ENCODE results near the gene AHNAK2. TPM values are rescaled to one million over a fixed set of nuclear protein-coding genes. Genes with fewer than 3 reads are reported as not detected.

Gene AHNAK2
- total and polyA plus RNA-seq, 2 donors (not counting 1 experiment from before 2014, with no cell fraction given) = not detected

DNA sequence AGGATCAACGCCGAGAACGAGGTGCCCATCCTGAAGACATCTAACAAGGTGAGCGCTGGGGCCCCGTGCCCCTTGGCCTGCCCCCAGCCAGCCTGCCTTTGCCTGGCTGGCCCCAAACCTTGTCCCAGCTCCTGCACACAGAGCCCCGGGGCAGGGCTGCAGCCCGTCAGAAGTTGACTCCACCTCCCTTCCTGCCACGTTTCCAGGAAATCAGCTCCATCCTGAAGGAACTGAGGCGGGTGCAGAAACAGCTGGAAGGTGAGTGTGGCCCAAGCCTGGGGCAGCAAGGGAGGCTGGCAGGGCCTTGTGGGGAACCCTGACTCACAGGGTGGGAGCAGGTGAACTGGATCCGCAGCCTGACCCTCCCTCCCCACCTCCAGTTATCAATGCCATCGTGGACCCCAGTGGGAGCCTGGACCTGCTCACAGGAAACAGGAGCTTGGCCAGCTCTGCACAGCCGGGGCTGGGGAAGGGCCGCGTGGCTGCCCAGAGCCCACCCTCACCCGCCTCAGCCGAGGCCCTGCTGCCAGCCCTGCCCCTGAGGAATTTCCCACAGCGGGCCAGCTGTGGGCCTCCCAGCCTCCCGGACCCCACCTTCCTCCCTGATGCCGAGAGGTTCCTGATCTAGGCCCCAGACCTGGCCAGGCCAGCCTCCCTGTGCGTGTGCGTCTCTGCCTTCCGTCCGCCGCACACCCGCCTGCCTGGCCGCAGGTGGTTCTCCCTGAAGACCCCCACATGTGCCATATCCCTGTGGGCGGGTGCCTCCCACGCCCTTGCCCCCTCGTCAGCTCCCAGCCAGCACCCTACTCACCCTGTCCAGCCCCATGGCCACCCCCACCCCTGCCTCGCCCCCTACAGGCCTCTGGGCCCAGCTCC is 83.6 kb downstream of the AHNAK2 start:
- Histone ChIP-seq H3K4me1 (ENCODE audit: control insufficient read depth in 2 of 2, insufficient read depth in 2 of 2, low read length in 2 of 2) (peaks cover 0 to 5% of the 10 kb centered on the region in 2 donors), H3K27ac (ENCODE audit: low read length in 2 of 2) (no peak overlapping the region), H3K9ac (ENCODE audit: low read length) (no peak overlapping the region), H2AFZ (ENCODE audit: insufficient read depth, low read depth, low read length, poor library complexity, severe bottlenecking) (no peak overlapping the region), H3K36me3 (replicated peaks in 1 of 2; ENCODE audit: control extremely low read depth in 1 of 2, control insufficient read depth in 1 of 2, extremely low read depth in 1 of 2, insufficient read depth in 2 of 2, low read length in 1 of 2) (no peaks in the 10 kb centered on the region), H4K20me1 (ENCODE audit: control insufficient read depth, insufficient read depth, low read length, poor library complexity, severe bottlenecking) (no peaks in the 10 kb centered on the region), H3K79me2 (ENCODE audit: control insufficient read depth, insufficient read depth, low read length) (no peaks in the 10 kb centered on the region), H3K27me3 (replicated peaks in 1 of 4; ENCODE audit: control extremely low read depth in 1 of 4, control insufficient read depth in 3 of 4, insufficient read depth in 4 of 4, low read length in 3 of 4) (peaks cover 0 to 4% (median 0%) of the 10 kb centered on the region in 4 experiments), H3K9me3 (ENCODE audit: control extremely low read depth in 1 of 3, control insufficient read depth in 2 of 3, insufficient read depth in 1 of 3, low read length in 2 of 3) (no peaks in the 10 kb centered on the region), H3K4me2 (replicated peaks; ENCODE audit: low read depth, low read length, poor library complexity, severe bottlenecking) (no peak overlapping the region), H3K4me3 (ENCODE audit: control extremely low read depth in 1 of 5, extremely low read depth in 1 of 5, insufficient read depth in 1 of 5, low read depth in 2 of 5, low read length in 4 of 5) (no peak overlapping the region)
- Mint-ChIP-seq H3K4me3 (no peak overlapping the region), H3K4me1 (peaks cover 4% of the 10 kb centered on the region), H3K9me3 (ENCODE audit: insufficient read depth) (no peaks in the 10 kb centered on the region), H3K27me3 (peaks cover 5% of the 10 kb centered on the region), H3K27ac (no peak overlapping the region)
- POLR2A ChIA-PET = no interaction called here
- DNase-seq = peak; percentile 13
- CTCF ChIA-PET = interaction anchor here (1.0 to 4.1 kb wide), 6 partner anchors 28 to 150 kb away, joined by 3 to 34 read pairs (median 10); no protein-coding TSS in a partner anchor
- intact Hi-C loops (cut with micrococcal nuclease) = no loop called here
- TF ChIP-seq, protein P1, sequence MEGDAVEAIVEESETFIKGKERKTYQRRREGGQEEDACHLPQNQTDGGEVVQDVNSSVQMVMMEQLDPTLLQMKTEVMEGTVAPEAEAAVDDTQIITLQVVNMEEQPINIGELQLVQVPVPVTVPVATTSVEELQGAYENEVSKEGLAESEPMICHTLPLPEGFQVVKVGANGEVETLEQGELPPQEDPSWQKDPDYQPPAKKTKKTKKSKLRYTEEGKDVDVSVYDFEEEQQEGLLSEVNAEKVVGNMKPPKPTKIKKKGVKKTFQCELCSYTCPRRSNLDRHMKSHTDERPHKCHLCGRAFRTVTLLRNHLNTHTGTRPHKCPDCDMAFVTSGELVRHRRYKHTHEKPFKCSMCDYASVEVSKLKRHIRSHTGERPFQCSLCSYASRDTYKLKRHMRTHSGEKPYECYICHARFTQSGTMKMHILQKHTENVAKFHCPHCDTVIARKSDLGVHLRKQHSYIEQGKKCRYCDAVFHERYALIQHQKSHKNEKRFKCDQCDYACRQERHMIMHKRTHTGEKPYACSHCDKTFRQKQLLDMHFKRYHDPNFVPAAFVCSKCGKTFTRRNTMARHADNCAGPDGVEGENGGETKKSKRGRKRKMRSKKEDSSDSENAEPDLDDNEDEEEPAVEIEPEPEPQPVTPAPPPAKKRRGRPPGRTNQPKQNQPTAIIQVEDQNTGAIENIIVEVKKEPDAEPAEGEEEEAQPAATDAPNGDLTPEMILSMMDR (IDR thresholded peaks at IDR 0.05) = no peak
- no peak for ATAC-seq (ENCODE audit: low read depth)
- whole genome bisulfite sequencing (ENCODE audit: insufficient coverage) = 82% methylated on average over 26 of the region's 30 CpGs

DNA sequence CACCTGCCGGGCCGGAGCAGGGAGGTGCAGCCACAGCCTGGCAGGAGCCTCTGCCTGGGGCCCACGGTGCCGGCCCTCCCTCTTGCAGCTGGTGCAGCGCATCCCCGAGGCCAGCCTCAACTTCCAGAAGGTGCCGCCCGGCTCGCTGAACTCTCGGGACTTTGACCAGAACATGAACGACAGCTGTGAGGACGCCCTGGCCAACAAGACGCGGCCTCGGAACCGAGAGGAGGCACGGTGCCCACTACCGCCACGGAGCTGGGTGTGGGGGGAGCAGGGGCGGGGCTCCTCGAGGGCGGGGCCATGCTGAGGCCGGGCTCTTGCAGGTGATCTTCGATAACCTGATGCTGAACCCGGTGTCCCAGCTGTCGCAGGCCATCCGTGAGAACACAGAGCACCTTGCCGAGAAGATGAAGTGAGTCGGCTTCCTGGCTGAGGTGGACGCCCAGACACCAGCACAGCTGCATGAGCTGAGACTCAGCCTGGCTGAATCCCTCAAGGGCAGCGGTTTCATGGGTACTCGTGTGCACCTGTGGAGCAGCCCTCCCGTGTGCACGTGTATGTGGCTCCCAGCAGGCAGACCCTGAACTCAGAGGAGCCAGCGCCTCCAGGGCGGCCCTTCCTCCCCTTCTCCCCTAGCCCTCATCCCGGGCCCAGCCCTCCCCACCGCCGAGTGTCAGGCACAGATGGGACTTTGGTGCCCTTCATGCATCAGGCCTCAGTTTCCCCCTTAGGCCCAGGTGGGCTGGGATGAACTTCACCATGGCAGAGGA is 84.6 kb downstream of the AHNAK2 start:
- peaks cover 0 to 5% of the 10 kb centered on the region in 2 donors for H3K4me1 ChIP-seq (ENCODE audit: control insufficient read depth in 2 of 2, insufficient read depth in 2 of 2, low read length in 2 of 2)
- Mint-ChIP-seq H3K9me3 (ENCODE audit: insufficient read depth) (no peaks in the 10 kb centered on the region), H3K27ac (no peak overlapping the region), H3K27me3 (peaks cover 5% of the 10 kb centered on the region), H3K4me1 (peaks cover 4% of the 10 kb centered on the region), H3K4me3 (no peak overlapping the region)
- no peaks in the 10 kb centered on the region for H3K9me3 ChIP-seq (ENCODE audit: control extremely low read depth in 1 of 3, control insufficient read depth in 2 of 3, insufficient read depth in 1 of 3, low read length in 2 of 3)
- H3K36me3 ChIP-seq (replicated peaks in 1 of 2; ENCODE audit: control extremely low read depth in 1 of 2, control insufficient read depth in 1 of 2, extremely low read depth in 1 of 2, insufficient read depth in 2 of 2, low read length in 1 of 2) = no peaks in the 10 kb centered on the region
- peak; percentile 23 for DNase-seq
- intact Hi-C loops (cut with micrococcal nuclease) = no loop called here
- POLR2A ChIA-PET = no interaction called here
- H3K4me3 ChIP-seq (ENCODE audit: control extremely low read depth in 1 of 5, extremely low read depth in 1 of 5, insufficient read depth in 1 of 5, low read depth in 2 of 5, low read length in 4 of 5) = no peak overlapping the region
- 84% methylated on average over 39 of the region's 39 CpGs for WGBS (ENCODE audit: insufficient coverage)
- ATAC-seq (ENCODE audit: low read depth) = no peak
- no peak overlapping the region for H3K9ac ChIP-seq (ENCODE audit: low read length)
- H3K79me2 ChIP-seq (ENCODE audit: control insufficient read depth, insufficient read depth, low read length) = no peaks in the 10 kb centered on the region
- no peaks in the 10 kb centered on the region for H4K20me1 ChIP-seq (ENCODE audit: control insufficient read depth, insufficient read depth, low read length, poor library complexity, severe bottlenecking)
- CTCF ChIA-PET = interaction anchor here (1.4 to 4.1 kb wide), 3 partner anchors 37 to 151 kb away, joined by 4 to 34 read pairs (median 30); no protein-coding TSS in a partner anchor
- H2AFZ ChIP-seq (ENCODE audit: insufficient read depth, low read depth, low read length, poor library complexity, severe bottlenecking) = no peak overlapping the region
- H3K27ac ChIP-seq (ENCODE audit: low read length in 2 of 2) = no peak overlapping the region
- H3K4me2 ChIP-seq (replicated peaks; ENCODE audit: low read depth, low read length, poor library complexity, severe bottlenecking) = no peak overlapping the region
- TF ChIP-seq, protein P1 (IDR thresholded peaks at IDR 0.05) = no peak
- no peak for TF ChIP-seq EZH2 (IDR thresholded peaks at IDR 0.05; ENCODE audit: borderline replicate concordance, insufficient read depth, low read depth, low read length, poor library complexity, severe bottlenecking)
- peaks cover 0 to 4% (median 0%) of the 10 kb centered on the region in 4 experiments for H3K27me3 ChIP-seq (replicated peaks in 1 of 4; ENCODE audit: control extremely low read depth in 1 of 4, control insufficient read depth in 3 of 4, insufficient read depth in 4 of 4, low read length in 3 of 4)
